HG02943 (cell line): Measurements from ENCODE around the gene PXK.

ENCODE experiments used
- ATAC-seq: cut with Tn5 transposase; IDR thresholded peaks from one replicate; pipeline ENCODE4 v1.9.1; 2021; ENCODE audit warnings: mild to moderate bottlenecking, low read depth, moderate library complexity; ENCODE audit not compliant: unreplicated experiment

PXK gene

GRCh38 chr3:58441514-58442450 is 109.1 kb downstream of the PXK start:
- ATAC-seq = no peak

- ATAC-seq = no peak
Observed at GRCh38 chr3:58452176-58452575, 119.5 kb downstream of the PXK start.

GRCh38 chr3:58459160-58459559 is 126.5 kb downstream of the PXK start:
- ATAC-seq = no peak

- no peak for ATAC-seq
Observed at GRCh38 chr3:58462829-58463180, 130.1 kb downstream of the PXK start.

DNA sequence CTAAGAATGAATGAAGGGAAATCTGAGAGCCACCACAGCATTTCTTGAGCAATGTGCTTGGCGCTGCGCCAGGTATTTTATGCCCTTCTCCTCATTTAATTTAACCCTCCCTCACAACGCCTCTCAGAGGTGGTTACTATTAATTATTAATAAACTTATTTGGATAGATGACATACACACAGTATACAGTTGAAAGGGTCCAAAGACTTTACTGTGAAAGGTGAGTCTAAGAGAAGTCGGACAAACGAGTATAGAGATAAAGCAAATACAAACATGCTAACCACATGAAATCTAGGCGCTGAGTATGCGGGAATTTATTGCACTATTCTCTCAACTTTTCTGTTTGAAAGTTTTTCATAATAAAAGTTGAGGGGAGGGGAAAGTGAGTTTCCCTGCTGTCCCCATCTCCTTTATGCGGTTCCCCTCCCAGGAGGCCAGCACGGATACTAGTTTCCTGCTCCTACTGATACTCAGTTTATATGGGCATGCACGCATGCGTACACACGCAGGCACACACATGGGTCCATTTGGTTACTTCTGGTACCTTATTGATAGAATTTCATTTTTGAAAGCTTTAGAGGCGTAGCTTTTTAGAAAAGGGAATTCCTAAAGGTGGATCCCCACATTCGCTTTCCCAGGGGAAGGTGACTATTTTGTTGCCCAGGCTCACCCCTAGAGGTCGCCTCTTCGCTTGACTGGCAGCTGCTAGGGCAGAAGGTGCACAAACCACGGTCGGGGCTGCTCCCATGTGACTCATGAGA is 130.7 kb downstream of the PXK start:
- peak; percentile 73 for ATAC-seq

DNA sequence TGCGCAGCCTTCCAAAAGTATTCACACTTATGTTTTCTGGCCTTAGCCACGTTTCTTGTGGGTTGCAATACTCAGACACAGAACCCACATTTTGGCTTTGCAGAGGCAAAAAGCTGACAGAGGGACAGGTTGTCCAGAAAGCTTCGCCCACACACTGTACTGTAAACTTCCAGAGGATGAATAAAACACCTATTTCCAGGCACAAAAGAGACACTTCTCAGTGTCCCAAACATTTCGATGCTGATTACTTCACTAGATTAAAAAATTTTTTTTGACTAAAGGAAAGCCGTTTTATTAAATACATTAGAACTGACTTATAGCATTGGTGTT is 131.2 kb downstream of the PXK start:
- ATAC-seq = no peak

GRCh38 chr3:58464866-58465265 is 132.2 kb downstream of the PXK start:
- no peak for ATAC-seq

DNA sequence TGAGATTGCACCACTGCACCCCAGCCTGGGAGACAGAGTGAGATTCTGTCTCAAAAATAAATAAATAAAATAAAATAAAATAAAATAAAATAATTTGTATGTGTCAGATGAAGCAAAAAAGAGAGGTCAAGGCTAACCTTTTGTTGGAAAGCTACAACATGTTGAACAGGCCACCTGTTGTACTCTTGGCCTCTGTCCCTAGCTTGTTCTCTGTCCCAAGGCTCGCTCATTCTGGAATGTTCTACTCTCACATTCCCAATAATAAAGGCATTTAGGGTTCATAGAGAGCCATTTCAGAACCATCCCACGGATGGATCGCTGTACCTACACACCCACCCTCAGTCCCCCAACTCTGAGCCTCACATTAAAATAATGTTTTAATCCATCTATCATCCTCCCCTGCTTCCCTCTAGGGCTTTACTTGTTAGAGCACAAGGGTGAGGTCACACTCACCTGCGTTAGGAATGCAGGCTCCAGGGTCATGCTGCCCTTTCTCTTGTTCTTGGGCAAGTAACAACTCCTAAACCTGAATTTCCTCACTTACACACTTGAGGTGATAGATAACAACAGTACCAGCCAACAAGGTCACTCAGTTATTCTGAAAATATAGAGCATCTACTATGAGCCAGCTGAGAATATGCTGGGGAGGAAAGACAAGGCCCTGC is 134.3 kb downstream of the PXK start:
- no peak for ATAC-seq

GRCh38 chr3:58469096-58469495 is 136.4 kb downstream of the PXK start:
- no peak for ATAC-seq

DNA sequence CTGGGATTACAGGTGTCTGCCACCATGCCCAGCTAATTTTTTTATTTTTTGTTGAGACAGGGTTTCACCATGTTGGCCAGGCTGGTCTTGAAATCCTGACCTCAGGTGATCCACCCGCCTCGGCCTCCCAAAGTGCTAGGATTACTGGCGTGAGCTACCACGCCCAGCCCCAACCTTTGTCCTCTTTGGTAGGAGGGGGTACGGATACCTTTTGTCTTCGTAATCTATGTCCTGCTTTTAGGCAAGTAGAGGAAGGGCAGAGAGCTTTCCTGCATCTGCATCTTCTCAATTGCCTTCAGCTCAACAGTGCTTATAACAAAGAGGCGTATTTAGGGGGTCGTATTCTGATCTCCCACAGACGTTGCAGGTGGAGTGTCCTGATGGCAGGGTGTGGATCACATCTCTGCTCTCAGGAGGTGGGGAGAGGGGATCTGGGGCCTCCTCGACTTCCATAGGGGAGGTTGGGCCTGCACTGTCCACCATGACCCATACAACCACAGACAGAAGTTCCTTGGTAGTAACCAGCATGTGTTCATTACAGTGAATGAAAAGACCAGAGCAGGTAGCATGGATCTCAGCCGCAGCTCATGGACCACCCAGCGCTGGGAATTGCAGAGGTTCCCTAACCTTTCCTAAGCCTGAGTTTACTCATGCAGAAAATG is 137.8 kb downstream of the PXK start:
- ATAC-seq = no peak

GRCh38 chr3:58471025-58471887 is 138.6 kb downstream of the PXK start:
- no peak for ATAC-seq

GRCh38 chr3:58473275-58473674 is 140.6 kb downstream of the PXK start:
- ATAC-seq = no peak

- no peak for ATAC-seq
Observed at GRCh38 chr3:58474348-58474911, 141.7 kb downstream of the PXK start.

DNA sequence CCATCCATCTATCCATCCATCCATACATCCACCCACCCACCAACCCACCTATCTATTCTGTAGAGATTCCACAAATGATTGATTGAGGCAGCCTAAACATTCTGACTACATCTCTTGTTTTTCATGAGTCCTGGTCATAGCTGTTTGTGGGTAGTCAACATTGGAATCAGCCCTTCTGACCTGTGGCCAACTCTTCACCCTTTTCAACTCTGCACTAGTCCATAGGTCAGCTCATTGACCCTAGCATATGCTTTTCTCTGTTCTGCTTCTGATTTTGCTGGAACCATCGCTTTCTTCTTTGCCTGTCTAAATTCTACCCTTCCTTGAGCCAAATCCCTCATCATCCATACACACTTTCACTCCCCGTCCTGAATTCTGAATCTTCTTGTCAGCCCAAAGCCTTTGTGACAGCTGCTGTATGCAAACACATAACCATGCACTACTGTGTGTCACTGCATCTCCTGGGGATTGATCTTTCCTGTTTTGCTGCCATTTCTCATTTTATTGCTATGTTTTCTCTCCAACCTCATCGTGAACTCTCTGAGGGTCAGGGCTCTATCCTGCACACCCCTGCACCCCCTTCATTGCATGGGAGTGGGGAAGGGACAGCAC is 142.4 kb downstream of the PXK start:
- no peak for ATAC-seq
